GM12873 (cell line): ENCODE data around the gene SPOUT1.

ENCODE experiments used
- TF ChIP-seq, protein P1 (sequence below): IDR thresholded peaks from 2 replicates; pipeline ENCODE4 v1.5.1; 2012; ENCODE audit warnings: low read depth, mild to moderate bottlenecking, moderate library complexity, low read length, control low read depth; ENCODE audit not compliant: insufficient read depth; ENCODE audit errors: missing control alignments

Gene SPOUT1

DNA sequence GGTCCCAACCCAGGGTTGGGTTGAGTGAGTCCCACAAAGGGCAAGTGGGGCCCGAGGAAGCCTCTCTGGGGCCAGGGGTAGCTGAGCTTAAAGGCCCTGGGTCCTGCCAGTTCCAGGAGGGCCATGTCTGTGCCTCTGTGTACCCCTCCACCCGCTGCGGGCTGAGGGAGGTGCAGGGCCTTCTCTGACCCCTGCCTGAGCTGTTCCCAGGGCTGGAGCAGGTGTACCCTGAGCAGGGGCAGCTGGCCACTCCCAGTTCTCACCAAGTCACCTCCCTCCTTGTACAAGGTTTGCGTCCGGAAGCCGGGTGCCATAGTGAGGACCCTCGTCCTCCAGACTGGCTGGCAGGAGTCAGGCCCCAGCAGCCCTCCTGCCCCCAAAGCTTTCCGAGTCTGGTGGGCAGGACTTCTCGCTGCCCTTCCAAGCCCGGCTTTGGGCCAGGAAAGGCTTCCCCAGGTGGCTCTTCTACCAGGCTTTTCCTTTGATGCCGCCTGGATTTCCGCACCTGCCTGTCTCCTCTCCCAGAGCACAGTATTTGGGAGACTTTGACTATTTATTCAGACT, 20.5 kb downstream of the SPOUT1 start:
- TF ChIP-seq, protein P1, sequence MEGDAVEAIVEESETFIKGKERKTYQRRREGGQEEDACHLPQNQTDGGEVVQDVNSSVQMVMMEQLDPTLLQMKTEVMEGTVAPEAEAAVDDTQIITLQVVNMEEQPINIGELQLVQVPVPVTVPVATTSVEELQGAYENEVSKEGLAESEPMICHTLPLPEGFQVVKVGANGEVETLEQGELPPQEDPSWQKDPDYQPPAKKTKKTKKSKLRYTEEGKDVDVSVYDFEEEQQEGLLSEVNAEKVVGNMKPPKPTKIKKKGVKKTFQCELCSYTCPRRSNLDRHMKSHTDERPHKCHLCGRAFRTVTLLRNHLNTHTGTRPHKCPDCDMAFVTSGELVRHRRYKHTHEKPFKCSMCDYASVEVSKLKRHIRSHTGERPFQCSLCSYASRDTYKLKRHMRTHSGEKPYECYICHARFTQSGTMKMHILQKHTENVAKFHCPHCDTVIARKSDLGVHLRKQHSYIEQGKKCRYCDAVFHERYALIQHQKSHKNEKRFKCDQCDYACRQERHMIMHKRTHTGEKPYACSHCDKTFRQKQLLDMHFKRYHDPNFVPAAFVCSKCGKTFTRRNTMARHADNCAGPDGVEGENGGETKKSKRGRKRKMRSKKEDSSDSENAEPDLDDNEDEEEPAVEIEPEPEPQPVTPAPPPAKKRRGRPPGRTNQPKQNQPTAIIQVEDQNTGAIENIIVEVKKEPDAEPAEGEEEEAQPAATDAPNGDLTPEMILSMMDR: no peak

DNA sequence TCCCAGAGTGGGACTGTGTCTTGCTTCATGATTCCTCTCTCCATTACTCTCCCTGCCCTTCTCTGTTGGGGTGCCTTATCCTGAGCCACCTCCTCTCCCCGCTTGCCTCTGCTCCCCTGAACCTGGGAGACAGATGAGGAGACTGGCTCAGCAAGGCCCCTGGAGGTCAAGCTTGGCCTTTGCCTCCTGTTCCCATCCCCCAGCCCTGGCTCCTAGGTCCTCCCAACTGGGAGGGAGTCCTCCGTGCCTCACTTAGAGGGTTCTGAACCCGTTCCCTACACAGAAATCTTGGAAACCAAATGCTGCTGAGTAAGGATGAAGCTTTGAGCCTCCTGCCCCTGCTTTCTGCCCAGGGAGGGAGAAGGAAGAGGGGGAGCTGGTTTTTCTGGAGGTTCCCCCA, 21.1 kb downstream of the SPOUT1 start:
- TF ChIP-seq, protein P1: no peak

DNA sequence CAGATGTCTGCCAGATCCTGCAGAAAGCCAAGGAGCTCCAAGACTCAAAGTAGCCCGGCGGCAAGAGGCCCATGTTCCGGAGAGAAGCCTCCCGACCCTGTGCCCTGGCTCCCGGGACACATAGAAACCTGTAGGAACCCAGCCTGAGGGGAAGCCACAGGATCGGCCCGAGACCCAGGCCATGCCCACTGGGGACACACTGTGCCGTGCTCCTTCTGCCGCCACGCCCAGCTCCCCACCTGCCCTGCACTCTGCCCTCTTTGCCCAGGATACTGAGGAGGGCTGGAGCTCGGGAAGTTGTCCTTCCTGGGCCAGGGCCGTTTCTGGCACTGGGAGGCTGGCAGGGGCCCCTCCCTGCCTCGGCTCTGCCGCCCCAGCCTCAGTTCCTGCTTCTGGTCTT, 21.8 kb downstream of the SPOUT1 start:
- TF ChIP-seq, protein P1: no peak

DNA sequence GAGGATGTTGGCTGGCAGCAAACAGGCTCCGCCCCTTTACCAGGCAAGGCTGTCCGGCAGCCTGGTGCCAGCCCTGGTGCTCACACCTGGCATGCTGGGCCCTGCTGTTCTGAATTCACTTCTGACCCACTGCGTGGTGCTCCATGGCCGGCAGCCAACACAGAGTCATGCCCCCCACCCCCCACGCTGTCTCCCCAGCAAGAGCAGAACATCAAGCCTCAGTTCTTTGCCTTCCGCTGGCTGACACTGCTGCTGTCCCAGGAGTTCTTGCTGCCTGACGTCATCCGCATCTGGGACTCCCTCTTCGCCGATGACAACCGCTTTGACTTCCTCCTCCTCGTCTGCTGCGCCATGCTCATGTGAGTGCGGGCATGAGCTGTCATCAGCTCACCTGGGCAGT, 23.9 kb downstream of the SPOUT1 start:
- TF ChIP-seq, protein P1: no peak

DNA sequence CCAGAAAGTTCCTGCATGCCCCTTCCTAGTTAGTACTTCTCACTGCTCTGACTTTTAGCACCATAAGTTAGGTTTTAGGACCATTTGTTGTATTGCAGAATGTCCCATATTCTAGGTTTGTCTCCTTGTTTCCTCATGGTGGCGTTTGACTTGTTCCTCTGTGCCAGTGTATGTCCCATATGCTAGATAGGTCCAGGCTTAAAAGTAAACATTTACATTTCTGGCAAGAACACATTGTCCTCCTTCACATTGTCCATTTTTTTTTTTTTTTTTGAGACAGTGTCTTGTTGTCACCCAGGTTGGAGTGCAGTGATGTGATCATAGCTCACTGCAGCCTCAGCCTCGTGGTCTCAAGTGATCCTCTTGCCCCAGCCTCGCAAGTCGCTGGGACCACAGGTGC, 27.1 kb downstream of the SPOUT1 start:
- TF ChIP-seq, protein P1: no peak

DNA sequence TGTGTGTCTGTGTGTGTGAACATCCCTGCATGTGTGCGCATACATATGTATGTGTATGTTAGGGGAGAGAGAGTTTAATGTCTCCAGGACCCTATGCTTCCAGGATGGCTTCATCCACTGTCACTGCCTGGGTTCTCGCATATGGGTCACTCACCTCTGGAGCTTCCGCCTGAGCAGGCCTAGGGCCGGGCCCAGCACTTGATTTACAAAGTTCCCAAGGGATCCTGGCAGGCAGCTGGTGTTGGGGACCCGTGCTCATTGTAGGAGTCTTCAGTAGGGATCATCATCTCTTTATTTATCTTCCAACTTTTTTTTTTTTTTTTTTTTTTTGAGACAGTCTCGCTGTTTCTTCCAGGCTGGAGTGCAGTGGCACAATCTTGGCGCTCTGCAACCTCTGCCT, 29.5 kb downstream of the SPOUT1 start:
- TF ChIP-seq, protein P1: no peak

DNA sequence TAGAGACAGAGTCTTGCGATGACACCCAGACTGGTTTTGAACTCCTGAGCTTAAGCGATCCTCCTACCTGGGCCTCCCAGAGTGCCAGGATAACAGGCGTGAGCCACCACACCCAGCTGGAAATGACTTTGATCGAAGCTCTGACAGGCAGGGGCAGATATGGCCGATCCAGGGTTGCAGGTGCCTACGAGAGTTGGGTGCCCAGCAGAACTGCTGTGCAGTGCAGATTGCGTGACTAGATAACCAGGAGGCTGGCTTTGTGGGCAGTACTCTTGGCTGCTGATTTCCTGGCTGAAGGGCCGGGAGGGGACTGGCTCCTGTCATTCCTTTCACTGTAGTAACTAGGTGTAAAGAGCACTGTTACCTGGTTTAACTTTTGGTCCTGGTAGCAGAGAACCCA, 30.7 kb downstream of the SPOUT1 start:
- TF ChIP-seq, protein P1: no peak
